Dermis blood vessel endothelial cell (primary cell): ENCODE data around the gene KIF4B. TPM values are rescaled to one million over a fixed set of nuclear protein-coding genes. Genes with fewer than 3 reads are reported as not detected.
"Not testable (repeated sequence)": the region's sequence is repeated elsewhere in the genome, so short reads cannot be mapped to it uniquely, and the experiment has no call there.

Source experiments
- DNase-seq: peaks from one replicate; pipeline ENCODE4 v3.0.0; 2010
- total RNA-seq: library from RNA; depleted of rRNA; stranded (reverse); fragments of >200 nt; gene quantifications from 2 replicates; pipeline ENCODE4 v1.2.3, GENCODE V29; 2014

Gene KIF4B
- total RNA-seq, 1 donor from 2014 or later: 0.17 TPM

- DNase-seq: peak; percentile 78
Observed at GRCh38 chr5:155004138-155004744, 9.3 kb upstream of the KIF4B start.

GRCh38 chr5:155006265-155006664, 7.3 kb upstream of the KIF4B start:
- DNase-seq: not testable (repeated sequence)

- DNase-seq: peak; percentile 31
Observed at GRCh38 chr5:155008669-155009068, 4.9 kb upstream of the KIF4B start.

- no peak for DNase-seq
Observed at GRCh38 chr5:155010881-155011280, 2.7 kb upstream of the KIF4B start.

- DNase-seq: peak; percentile 15
Observed at GRCh38 chr5:155015239-155015638, 1.7 kb downstream of the KIF4B start.

GRCh38 chr5:155017610-155018009, 4.1 kb downstream of the KIF4B start:
- DNase-seq: no peak

GRCh38 chr5:155019601-155020226, 6.2 kb downstream of the KIF4B start:
- DNase-seq: no peak

- no peak for DNase-seq
Observed at GRCh38 chr5:155021842-155022241, 8.3 kb downstream of the KIF4B start.

GRCh38 chr5:155023320-155023719, 9.8 kb downstream of the KIF4B start:
- no peak for DNase-seq

- DNase-seq: no peak
Observed at GRCh38 chr5:155024015-155024414, 10.5 kb downstream of the KIF4B start.

- DNase-seq: no peak
Observed at GRCh38 chr5:155025895-155026294, 12.3 kb downstream of the KIF4B start.

- peak; percentile 55 for DNase-seq
Observed at GRCh38 chr5:155027993-155028629, 14.6 kb downstream of the KIF4B start.

GRCh38 chr5:155029240-155029639, 15.7 kb downstream of the KIF4B start:
- DNase-seq: no peak

GRCh38 chr5:155034145-155034744, 20.7 kb downstream of the KIF4B start:
- not testable (repeated sequence) for DNase-seq

GRCh38 chr5:155035087-155035486, 21.5 kb downstream of the KIF4B start:
- not testable (repeated sequence) for DNase-seq

GRCh38 chr5:155040984-155041653, 27.6 kb downstream of the KIF4B start:
- peak; percentile 13 for DNase-seq

- no peak for DNase-seq
Observed at GRCh38 chr5:155044591-155044990, 31.0 kb downstream of the KIF4B start.

GRCh38 chr5:155046591-155046990, 33.0 kb downstream of the KIF4B start:
- no peak for DNase-seq

GRCh38 chr5:155047818-155048217, 34.3 kb downstream of the KIF4B start:
- DNase-seq: no peak

GRCh38 chr5:155049569-155050383, 36.2 kb downstream of the KIF4B start:
- DNase-seq: peak; percentile 41

- DNase-seq: no peak
Observed at GRCh38 chr5:155050384-155051019, 36.9 kb downstream of the KIF4B start.

- no peak for DNase-seq
Observed at GRCh38 chr5:155052532-155052931, 39.0 kb downstream of the KIF4B start.
